H1 (cell line): Measurements from ENCODE around the gene REL. TPM values are rescaled to one million over a fixed set of nuclear protein-coding genes. Genes with fewer than 3 reads are reported as not detected.

Source experiments
- CTCF ChIA-PET: fragments of 300-600 bp; sonication (Branson Sonifier 250); formaldehyde crosslinking; loops from one replicate; lab custom pipeline; 2021; ENCODE audit not compliant: partially characterized antibody; lab: Charles Lee
- POLR2A ChIA-PET: fragments of 300-600 bp; sonication (Branson Sonifier 250); formaldehyde crosslinking; loops from one replicate; lab custom pipeline; 2021; ENCODE audit warnings: inconsistent platforms; ENCODE audit not compliant: partially characterized antibody; lab: Charles Lee
- DNase-seq, 2 experiments: peaks; one replicate each; pipeline versions ENCODE4 v3.0.0 to v3.0.0-alpha.2; 2010 to 2022; ENCODE audit warnings: low spot score in 2 of 2, low read depth in 1 of 2, mixed read lengths in 1 of 2
- FAIRE-seq: peaks from 2 replicates; lab custom pipeline; 2011; peaks lifted over from hg19 to GRCh38; lab: Jason Lieb, UNC
- H2AFZ ChIP-seq: 2 replicates; pipeline ENCODE4 v1.8.1; 2012; ENCODE audit warnings: low read length, inconsistent platforms
- H2AK5ac ChIP-seq: 2 replicates; pipeline ENCODE4 v1.6.1; 2013; ENCODE audit warnings: low read depth, low read length
- H2BK120ac ChIP-seq: replicated peaks from 2 replicates; pipeline ENCODE3; 2013; ENCODE audit warnings: low read depth, low read length, inconsistent platforms
- H2BK12ac ChIP-seq: 2 replicates; pipeline ENCODE4 v1.6.1; 2013; ENCODE audit warnings: low read depth, low read length
- H2BK15ac ChIP-seq: 2 replicates; pipeline ENCODE4 v1.6.1; 2013; ENCODE audit warnings: low read length
- H2BK20ac ChIP-seq: 2 replicates; pipeline ENCODE4 v1.6.1; 2013; ENCODE audit warnings: low read length
- H2BK5ac ChIP-seq: 2 replicates; pipeline ENCODE4 v1.6.1; 2013; ENCODE audit warnings: low read depth, low read length
- H3K14ac ChIP-seq: 2 replicates; pipeline ENCODE4 v1.6.1; 2013; ENCODE audit warnings: inconsistent platforms; ENCODE audit not compliant: insufficient read length
- H3K18ac ChIP-seq: 2 replicates; pipeline ENCODE4 v1.6.1; 2013; ENCODE audit warnings: low read length; ENCODE audit errors: extremely low read depth
- H3K23ac ChIP-seq: 2 replicates; pipeline ENCODE4 v1.6.1; 2013; ENCODE audit warnings: inconsistent platforms; ENCODE audit not compliant: insufficient read length
- H3K23me2 ChIP-seq: 2 replicates; pipeline ENCODE4 v1.6.1; 2013; ENCODE audit warnings: low read depth, low read length
- H3K27ac ChIP-seq: 2 replicates; pipeline ENCODE4 v1.6.1; 2011; ENCODE audit warnings: low read depth, low read length, inconsistent platforms
- H3K27me3 ChIP-seq, 4 experiments: replicated peaks in 1 of 4; 1 replicate in 1 of 4; 2 replicates in 3 of 4; pipeline versions ENCODE4 v1.6.1 to v1.8.1; 2011 to 2013; ENCODE audit warnings: low read length in 3 of 4, mild to moderate bottlenecking in 3 of 4, inconsistent platforms in 2 of 4, mixed read lengths in 2 of 4, moderate library complexity in 1 of 4; ENCODE audit not compliant: control insufficient read depth in 3 of 4, insufficient read depth in 3 of 4; ENCODE audit errors: extremely low read depth in 1 of 4
- H3K36me3 ChIP-seq, 4 experiments: 2 replicates each; pipeline versions ENCODE4 v1.6.1 to v1.8.1; 2011 to 2013; ENCODE audit warnings: mild to moderate bottlenecking in 4 of 4, low read length in 3 of 4, moderate library complexity in 2 of 4, control low read depth in 1 of 4, inconsistent platforms in 1 of 4; ENCODE audit not compliant: insufficient read depth in 4 of 4, control insufficient read depth in 2 of 4
- H3K4ac ChIP-seq: replicated peaks from 2 replicates; pipeline ENCODE3; 2013; ENCODE audit warnings: low read length, low read depth, mixed read lengths, inconsistent platforms; ENCODE audit not compliant: insufficient read length
- H3K4me1 ChIP-seq, 4 experiments: replicated peaks in 1 of 4; 1 replicate in 1 of 4; 2 replicates in 3 of 4; pipeline versions ENCODE4 v1.6.1 to v1.8.1; 2011 to 2013; ENCODE audit warnings: low read length in 3 of 4, inconsistent platforms in 2 of 4, mixed read lengths in 1 of 4; ENCODE audit not compliant: insufficient read depth in 4 of 4, control insufficient read depth in 3 of 4
- H3K4me2 ChIP-seq, 2 experiments: 2 replicates each; pipeline versions ENCODE4 v1.6.1 to v1.8.1; 2011 to 2013; ENCODE audit warnings: low read depth in 2 of 2, low read length in 2 of 2, control low read depth in 1 of 2, inconsistent platforms in 1 of 2, mild to moderate bottlenecking in 1 of 2; ENCODE audit not compliant: insufficient read depth in 1 of 2
- H3K4me3 ChIP-seq, 4 experiments: fragments of 200-600, 300-600 bp in 1 of 4; sonication (generic), shearing (Covaris generic), sonication (Bioruptor Twin) in 1 of 4; 2 replicates each; pipeline versions ENCODE4 v1.5.1 to v1.8.1; 2011 to 2016; ENCODE audit warnings: low read length in 4 of 4, low read depth in 3 of 4, control low read depth in 2 of 4, inconsistent platforms in 2 of 4, mild to moderate bottlenecking in 2 of 4, mixed read lengths in 1 of 4, moderate library complexity in 1 of 4; ENCODE audit not compliant: insufficient read depth in 2 of 4; ENCODE audit errors: extremely low read depth in 1 of 4
- H3K56ac ChIP-seq: replicated peaks from 2 replicates; pipeline ENCODE3; 2013; ENCODE audit warnings: low read depth, mild to moderate bottlenecking, mixed read lengths, low read length, inconsistent platforms; ENCODE audit not compliant: insufficient read length
- H3K79me1 ChIP-seq: 2 replicates; pipeline ENCODE4 v1.6.1; 2013; ENCODE audit warnings: low read depth, low read length, control low read depth
- H3K79me2 ChIP-seq, 2 experiments: 2 replicates each; pipeline versions ENCODE4 v1.6.1 to v1.8.1; 2012 to 2013; ENCODE audit warnings: low read length in 2 of 2, mild to moderate bottlenecking in 2 of 2, inconsistent platforms in 1 of 2; ENCODE audit not compliant: insufficient read depth in 2 of 2, control insufficient read depth in 1 of 2
- H3K9ac ChIP-seq, 4 experiments: replicated peaks in 1 of 4; 1 replicate in 1 of 4; 2 replicates in 3 of 4; pipeline versions ENCODE4 v1.6.1 to v1.8.1; 2011 to 2013; ENCODE audit warnings: low read depth in 3 of 4, low read length in 3 of 4, control low read depth in 2 of 4, mild to moderate bottlenecking in 2 of 4, moderate library complexity in 2 of 4, inconsistent platforms in 1 of 4; ENCODE audit errors: extremely low read depth in 1 of 4
- H3K9me3 ChIP-seq, 2 experiments: 2 replicates each; pipeline versions ENCODE4 v1.6.1 to v1.8.1; 2012 to 2013; ENCODE audit warnings: mild to moderate bottlenecking in 2 of 2, moderate library complexity in 2 of 2, control low read depth in 1 of 2, inconsistent platforms in 1 of 2, low read depth in 1 of 2, low read length in 1 of 2, mixed read lengths in 1 of 2; ENCODE audit not compliant: insufficient read depth in 2 of 2
- H4K20me1 ChIP-seq, 2 experiments: replicated peaks in 1 of 2; 2 replicates each; pipeline versions ENCODE3 to v1.8.1; 2011 to 2013; ENCODE audit warnings: inconsistent platforms in 2 of 2, low read length in 2 of 2, mild to moderate bottlenecking in 1 of 2; ENCODE audit not compliant: insufficient read depth in 2 of 2, control insufficient read depth in 1 of 2
- H4K5ac ChIP-seq: 2 replicates; pipeline ENCODE4 v1.6.1; 2013; ENCODE audit warnings: low read length, low read depth, mixed read lengths, inconsistent platforms; ENCODE audit not compliant: insufficient read length
- H4K8ac ChIP-seq: 2 replicates; pipeline ENCODE4 v1.8.0; 2013; ENCODE audit warnings: mild to moderate bottlenecking, moderate library complexity, low read length, inconsistent platforms; ENCODE audit not compliant: insufficient read depth; ENCODE audit errors: extremely low read depth
- H4K91ac ChIP-seq: replicated peaks from 2 replicates; pipeline ENCODE3; 2013; ENCODE audit warnings: low read length, mixed read lengths, inconsistent platforms; ENCODE audit not compliant: insufficient read length
- ATF2 ChIP-seq: IDR thresholded peaks from 2 replicates; pipeline ENCODE4 v1.6.1; 2012; ENCODE audit warnings: low read length, inconsistent platforms
- ATF3 ChIP-seq: IDR thresholded peaks from 2 replicates; pipeline ENCODE4 v1.6.1; 2011; ENCODE audit warnings: low read depth, mild to moderate bottlenecking, low read length; ENCODE audit not compliant: insufficient read depth
- BRCA1 ChIP-seq: IDR thresholded peaks from 2 replicates; pipeline ENCODE4 v1.6.1; 2012; ENCODE audit warnings: low read depth, low read length, improper control_type of control experiment
- GTF2F1 ChIP-seq: IDR thresholded peaks from 2 replicates; pipeline ENCODE4 v1.6.1; 2012; ENCODE audit warnings: low read depth, low read length, improper control_type of control experiment, borderline replicate concordance
- JUND ChIP-seq: IDR thresholded peaks from 2 replicates; pipeline ENCODE4 v1.6.1; 2011; ENCODE audit warnings: mild to moderate bottlenecking, improper control_type of control experiment, low read length
- POLR2A ChIP-seq, 2 experiments: IDR thresholded peaks; 1 replicate in 1 of 2; 2 replicates in 1 of 2; pipeline ENCODE4 v1.6.1; 2011; ENCODE audit warnings: low read depth in 2 of 2, low read length in 2 of 2, mild to moderate bottlenecking in 2 of 2; ENCODE audit errors: control extremely low read depth in 1 of 2
- RAD21 ChIP-seq, 2 experiments: IDR thresholded peaks in 1 of 2; conservative IDR thresholded peaks in 1 of 2; 2 replicates each; pipeline ENCODE4 v1.6.1; 2011; ENCODE audit warnings: low read depth in 2 of 2, low read length in 2 of 2, improper control_type of control experiment in 1 of 2, inconsistent platforms in 1 of 2, mild to moderate bottlenecking in 1 of 2, moderate library complexity in 1 of 2
- SP4 ChIP-seq: IDR thresholded peaks from 2 replicates; pipeline ENCODE4 v1.6.1; 2012; ENCODE audit warnings: low read length, inconsistent platforms
- WGBS, 2 experiments: shearing (Covaris generic) in 1 of 2; methylation state at CpG; one replicate each; pipeline versions ENCODE4 v1.1.6 to v1.1.7; 2013 to 2015; ENCODE audit warnings: low lambda C conversion rate in 2 of 2, mixed read lengths in 2 of 2, inconsistent platforms in 1 of 2, low coverage in 1 of 2, missing lambda C conversion rate in 1 of 2; ENCODE audit not compliant: insufficient replicate concordance in 2 of 2, insufficient coverage in 1 of 2, insufficient read length in 1 of 2; ENCODE audit errors: extremely low coverage in 1 of 2, missing lambda C conversion rate in 1 of 2; 5-methylcytosine and 5-hydroxymethylcytosine counted together
- polyA plus RNA-seq, 7 experiments: library from polyadenylated mRNA; depleted of rRNA in 3 of 7; stranded (reverse) in 5 of 7; unstranded in 2 of 7; fragments of >200 nt in 5 of 7; fragments of 200-250 nt in 2 of 7; gene quantifications; 1 replicate in 5 of 7; 2 replicates in 1 of 7; 4 replicates in 1 of 7; pipeline versions ENCODE4 v1.2.1 to v1.2.3, GENCODE V29; 2011 to 2013; ENCODE audit warnings: missing spikeins in 2 of 7, mixed read lengths in 2 of 7
- total RNA-seq: library from RNA; stranded (reverse); fragmentation: NEBNext Ultra II Directional; extraction: Animal tissue kit (Norgen Biotek cat#: 25700); gene quantifications from 2 replicates; pipeline ENCODE4 v1.2.1, GENCODE V29; 2021
- TF ChIP-seq, protein P1 (sequence below): IDR thresholded peaks from 2 replicates; pipeline ENCODE4 v1.6.1; 2011; ENCODE audit warnings: low read length, improper control_type of control experiment

Gene REL
- total and polyA plus RNA-seq, 2 of the 8 experiments (the other 6 are each of a cell fraction or from before 2014, with no cell fraction given): 1.5 to 7.5 TPM

DNA sequence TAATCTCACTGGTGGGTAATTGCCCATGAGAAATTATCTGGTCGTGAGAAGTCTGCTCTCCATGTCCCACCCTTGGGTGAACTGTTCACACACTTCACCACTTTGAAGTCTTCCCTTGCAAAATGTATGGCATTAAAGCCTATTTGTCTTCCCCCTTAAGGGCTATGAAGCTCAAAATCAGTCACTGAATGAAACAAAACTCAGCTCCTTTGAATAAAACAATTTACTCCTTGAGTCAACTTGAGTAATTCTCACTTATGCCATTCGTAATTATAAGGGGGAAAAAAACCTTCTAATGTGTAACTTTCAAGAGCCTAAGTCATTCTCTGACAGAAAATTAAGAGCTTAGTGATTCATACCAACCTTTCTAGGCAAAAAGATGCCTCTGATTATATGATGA is 48.8 kb upstream of the REL start:
- Histone ChIP-seq H3K4me1 (no peaks in the 10 kb centered on the region), H2BK5ac (no peak overlapping the region), H3K36me3 (no peaks in the 10 kb centered on the region), H3K14ac (no peak overlapping the region), H2BK12ac (no peak overlapping the region), H3K9ac (no peak overlapping the region), H3K56ac (no peak overlapping the region), H3K79me2 (no peaks in the 10 kb centered on the region), H2AK5ac (no peak overlapping the region), H2AFZ (no peak overlapping the region), H3K79me1 (no peaks in the 10 kb centered on the region), H4K20me1 (no peaks in the 10 kb centered on the region), H3K27ac (no peak overlapping the region), H3K18ac (no peak overlapping the region), H4K91ac (no peak overlapping the region), H3K23me2 (no peaks in the 10 kb centered on the region), H3K4ac (no peak overlapping the region), H3K9me3 (no peaks in the 10 kb centered on the region), H2BK120ac (no peak overlapping the region), H2BK15ac (no peak overlapping the region), H2BK20ac (no peak overlapping the region), H3K23ac (no peak overlapping the region), H4K5ac (no peak overlapping the region), H3K27me3 (peaks cover 10 to 27% (median 18%) of the 10 kb centered on the region in 4 experiments), H4K8ac (no peak overlapping the region), H3K4me3 (no peak overlapping the region), H3K4me2 (no peak overlapping the region)
- FAIRE-seq (no peak), DNase-seq (no peak)
- ChIA-PET POLR2A (no interaction called here), CTCF (interaction anchor here (1.1 to 1.4 kb wide), 2 partner anchors 17 to 39 kb away, joined by 3 to 4 read pairs; no protein-coding TSS in a partner anchor)
- 90% methylated on average over 2 of the region's 2 CpGs; no CpG with 5 or more reads in 1 of the 2 experiments for WGBS, 2 experiments
- TF ChIP-seq, protein P1, sequence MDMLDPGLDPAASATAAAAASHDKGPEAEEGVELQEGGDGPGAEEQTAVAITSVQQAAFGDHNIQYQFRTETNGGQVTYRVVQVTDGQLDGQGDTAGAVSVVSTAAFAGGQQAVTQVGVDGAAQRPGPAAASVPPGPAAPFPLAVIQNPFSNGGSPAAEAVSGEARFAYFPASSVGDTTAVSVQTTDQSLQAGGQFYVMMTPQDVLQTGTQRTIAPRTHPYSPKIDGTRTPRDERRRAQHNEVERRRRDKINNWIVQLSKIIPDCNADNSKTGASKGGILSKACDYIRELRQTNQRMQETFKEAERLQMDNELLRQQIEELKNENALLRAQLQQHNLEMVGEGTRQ: no peak
- no peak for TF ChIP-seq BRCA1
- no peak for TF ChIP-seq GTF2F1
- no peak for TF ChIP-seq ATF2
- no peak for TF ChIP-seq ATF3
- TF ChIP-seq SP4: no peak
- no peak for TF ChIP-seq RAD21 (IDR thresholded peaks at IDR 0.05 in 1 of 2, conservative IDR thresholded peaks at IDR 0.05 in 1 of 2; ENCODE audit: low read depth in 2 of 2, low read length in 2 of 2)
- TF ChIP-seq POLR2A (IDR thresholded peaks at IDR 0.05; ENCODE audit: control extremely low read depth in 1 of 2, low read depth in 2 of 2, low read length in 2 of 2): no peak
- no peak for TF ChIP-seq JUND
